Suprapubic skin (tissue), 4 donors: ENCODE data around the gene LMF1.

Experiments used
- CTCF ChIP-seq, 2 donors: fragments of 200-600 bp in 1 of 2; fragments of 450-650 bp in 1 of 2; sonication (generic) in 1 of 2; IDR thresholded peaks; one replicate each; pipeline ENCODE4 v1.5.1; 2016 to 2019; ENCODE audit warnings: antibody characterized with exemption in 2 of 2, mild to moderate bottlenecking in 1 of 2, moderate library complexity in 1 of 2
- EP300 ChIP-seq: sonication (generic); formaldehyde crosslinking; IDR thresholded peaks from one replicate; pipeline ENCODE4 v1.6.1; 2017; ENCODE audit warnings: antibody characterized with exemption
- POLR2A ChIP-seq, 2 donors: fragments of 450-650 bp; IDR thresholded peaks; one replicate each; pipeline ENCODE4 v1.6.1; 2017; ENCODE audit warnings: antibody characterized with exemption in 2 of 2, mild to moderate bottlenecking in 2 of 2, moderate library complexity in 2 of 2
- POLR2AphosphoS5 ChIP-seq, 3 donors: sonication (generic); formaldehyde crosslinking; IDR thresholded peaks; one replicate each; pipeline ENCODE4 v1.6.1; 2017; ENCODE audit warnings: antibody characterized with exemption in 3 of 3

GRCh38 chr16:839643-840408, 131.0 kb downstream of the LMF1 start:
- no peak for TF ChIP-seq CTCF (IDR thresholded peaks at IDR 0.05)
- TF ChIP-seq EP300, result no peak
- no peak for TF ChIP-seq POLR2AphosphoS5 (IDR thresholded peaks at IDR 0.05)
- no peak for TF ChIP-seq POLR2A (IDR thresholded peaks at IDR 0.05)
